ENCODE data around the gene TAPBP. TPM values are rescaled to one million over a fixed set of nuclear protein-coding genes. Genes with fewer than 3 reads are reported as not detected.

TAPBP gene
- total RNA-seq, 4 donors from 2014 or later = 36.2 to 77.0 (median 50.5) TPM

DNA sequence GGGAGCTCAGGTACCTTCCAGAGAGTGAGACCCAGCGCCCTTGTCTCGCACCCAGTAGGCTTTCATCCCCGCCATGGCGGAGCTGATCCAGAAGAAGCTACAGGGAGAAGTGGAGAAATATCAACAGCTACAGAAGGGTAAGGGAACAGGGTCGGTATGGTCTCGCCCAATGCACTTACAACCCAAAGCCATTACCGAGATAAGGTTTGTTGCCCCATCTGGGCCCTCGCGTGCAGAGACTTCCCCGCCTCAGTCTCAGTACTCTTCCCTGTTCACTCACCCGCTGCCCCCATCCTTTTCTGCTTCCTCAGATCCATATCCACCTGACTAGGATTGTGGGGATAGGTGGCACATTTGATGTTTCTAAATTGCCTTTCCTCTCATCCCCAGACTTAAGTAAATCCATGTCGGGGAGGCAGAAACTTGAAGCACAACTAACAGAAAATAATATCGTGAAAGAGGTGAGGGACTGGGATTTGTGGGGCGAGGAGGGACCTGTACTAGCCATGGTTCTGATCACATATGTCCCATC is 24.0 kb downstream of the TAPBP start:
- TF ChIP-seq, protein P1, sequence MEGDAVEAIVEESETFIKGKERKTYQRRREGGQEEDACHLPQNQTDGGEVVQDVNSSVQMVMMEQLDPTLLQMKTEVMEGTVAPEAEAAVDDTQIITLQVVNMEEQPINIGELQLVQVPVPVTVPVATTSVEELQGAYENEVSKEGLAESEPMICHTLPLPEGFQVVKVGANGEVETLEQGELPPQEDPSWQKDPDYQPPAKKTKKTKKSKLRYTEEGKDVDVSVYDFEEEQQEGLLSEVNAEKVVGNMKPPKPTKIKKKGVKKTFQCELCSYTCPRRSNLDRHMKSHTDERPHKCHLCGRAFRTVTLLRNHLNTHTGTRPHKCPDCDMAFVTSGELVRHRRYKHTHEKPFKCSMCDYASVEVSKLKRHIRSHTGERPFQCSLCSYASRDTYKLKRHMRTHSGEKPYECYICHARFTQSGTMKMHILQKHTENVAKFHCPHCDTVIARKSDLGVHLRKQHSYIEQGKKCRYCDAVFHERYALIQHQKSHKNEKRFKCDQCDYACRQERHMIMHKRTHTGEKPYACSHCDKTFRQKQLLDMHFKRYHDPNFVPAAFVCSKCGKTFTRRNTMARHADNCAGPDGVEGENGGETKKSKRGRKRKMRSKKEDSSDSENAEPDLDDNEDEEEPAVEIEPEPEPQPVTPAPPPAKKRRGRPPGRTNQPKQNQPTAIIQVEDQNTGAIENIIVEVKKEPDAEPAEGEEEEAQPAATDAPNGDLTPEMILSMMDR (IDR thresholded peaks at IDR 0.05; ENCODE audit: low read depth) = no peak

DNA sequence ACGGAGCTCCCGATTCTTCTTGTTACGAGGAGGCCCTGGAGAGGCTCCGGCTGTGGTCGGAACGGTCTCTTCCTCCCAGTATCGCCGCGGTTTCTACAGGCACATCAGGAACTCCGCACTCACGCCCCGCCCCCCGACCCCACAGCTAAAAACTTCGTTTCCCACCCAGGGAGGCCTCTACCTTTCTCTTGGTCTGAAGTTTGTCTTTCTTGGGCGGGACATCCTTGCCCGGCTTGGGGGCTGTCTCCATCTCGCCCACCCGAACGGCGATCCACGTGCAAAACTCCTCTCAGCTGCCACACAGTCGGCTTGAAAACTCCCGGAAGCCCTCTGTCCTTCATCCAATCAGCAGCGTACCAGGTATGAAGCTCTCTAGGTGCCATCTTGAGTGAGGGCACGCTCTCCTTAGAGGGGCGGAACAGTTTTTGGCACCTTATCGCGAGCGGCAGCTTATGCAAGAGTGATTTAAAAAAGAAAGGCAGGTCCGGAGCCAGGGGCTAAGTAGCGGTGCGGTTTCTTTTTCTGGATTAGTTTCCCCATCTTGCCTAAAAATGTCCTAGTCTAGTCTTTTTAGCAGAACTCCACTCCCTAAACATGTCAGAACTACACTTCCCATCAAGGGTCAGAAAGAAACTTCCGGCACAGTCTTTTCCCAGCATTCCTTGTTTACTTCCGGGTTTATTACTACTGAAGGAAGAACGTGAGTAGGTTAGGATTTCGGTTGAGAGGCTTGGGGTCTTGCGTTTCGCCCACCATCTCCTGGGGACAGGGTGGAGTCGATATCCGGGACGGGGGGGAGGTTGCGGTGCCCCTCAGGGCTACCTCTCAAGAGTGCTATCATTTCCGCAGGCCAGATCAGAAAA is 24.7 kb downstream of the TAPBP start, which contains the start of the genes PFDN6 and WDR46:
TSS of gene PFDN6 (plus strand) at position 681 of the 863 bp plus-strand sequence. CDS start 256 bp downstream, outside the sequence.
TSS of gene WDR46 (minus strand) at position 319 of the 863 bp plus-strand sequence. CDS start at position 250, 69 bp downstream.
- TF ChIP-seq, protein P1 (IDR thresholded peaks at IDR 0.05; ENCODE audit: low read depth) = no peak

DNA sequence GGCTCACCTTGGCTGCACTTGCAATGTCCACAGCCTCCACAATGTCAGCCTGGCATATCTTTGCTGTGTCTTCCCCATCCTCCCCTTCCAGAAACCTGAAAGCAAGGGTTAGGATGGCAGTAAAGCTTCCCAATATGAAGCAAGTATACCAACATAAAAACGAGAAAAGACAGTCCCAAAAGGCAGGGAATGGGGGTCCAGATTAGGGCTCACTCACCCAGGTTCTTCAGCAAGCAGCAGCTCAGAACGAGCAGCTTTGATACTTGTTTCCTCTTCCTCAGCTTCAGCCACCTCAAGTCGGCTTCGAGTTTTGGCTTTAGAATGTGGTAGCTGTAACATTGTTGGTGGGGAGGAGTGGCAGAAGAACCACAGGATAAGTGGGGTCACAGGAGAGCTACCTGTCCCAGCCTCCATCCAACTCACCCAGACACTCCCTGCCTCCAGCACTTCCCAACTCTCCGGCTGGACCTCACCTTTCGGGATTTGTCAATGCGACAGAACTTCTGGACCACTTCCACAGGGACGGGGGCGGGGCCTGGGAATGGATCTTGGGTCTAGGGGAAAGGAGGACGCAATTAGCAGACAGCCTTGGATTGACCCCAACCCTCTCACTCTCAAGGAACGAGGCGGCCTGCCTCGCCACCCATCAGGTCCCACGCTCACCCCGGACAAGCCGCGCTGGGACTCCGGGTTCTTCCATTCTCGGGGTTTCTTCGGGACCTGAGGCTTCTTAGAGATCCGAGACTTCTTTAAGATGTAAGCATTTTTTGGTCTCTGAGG is 25.5 kb downstream of the TAPBP start:
- TF ChIP-seq, protein P1 (IDR thresholded peaks at IDR 0.05; ENCODE audit: low read depth) = no peak

GRCh38 chr6:33286946-33287914 is 26.6 kb downstream of the TAPBP start:
- TF ChIP-seq, protein P1 (IDR thresholded peaks at IDR 0.05; ENCODE audit: low read depth) = no peak

GRCh38 chr6:33280539-33280938 is 33.3 kb downstream of the TAPBP start:
- TF ChIP-seq, protein P1 (IDR thresholded peaks at IDR 0.05; ENCODE audit: low read depth) = no peak

GRCh38 chr6:33279971-33280511 is 33.8 kb downstream of the TAPBP start:
- TF ChIP-seq, protein P1 (IDR thresholded peaks at IDR 0.05; ENCODE audit: low read depth) = no peak
